ENCODE data around the gene DLG1.

The DLG1 gene

DNA sequence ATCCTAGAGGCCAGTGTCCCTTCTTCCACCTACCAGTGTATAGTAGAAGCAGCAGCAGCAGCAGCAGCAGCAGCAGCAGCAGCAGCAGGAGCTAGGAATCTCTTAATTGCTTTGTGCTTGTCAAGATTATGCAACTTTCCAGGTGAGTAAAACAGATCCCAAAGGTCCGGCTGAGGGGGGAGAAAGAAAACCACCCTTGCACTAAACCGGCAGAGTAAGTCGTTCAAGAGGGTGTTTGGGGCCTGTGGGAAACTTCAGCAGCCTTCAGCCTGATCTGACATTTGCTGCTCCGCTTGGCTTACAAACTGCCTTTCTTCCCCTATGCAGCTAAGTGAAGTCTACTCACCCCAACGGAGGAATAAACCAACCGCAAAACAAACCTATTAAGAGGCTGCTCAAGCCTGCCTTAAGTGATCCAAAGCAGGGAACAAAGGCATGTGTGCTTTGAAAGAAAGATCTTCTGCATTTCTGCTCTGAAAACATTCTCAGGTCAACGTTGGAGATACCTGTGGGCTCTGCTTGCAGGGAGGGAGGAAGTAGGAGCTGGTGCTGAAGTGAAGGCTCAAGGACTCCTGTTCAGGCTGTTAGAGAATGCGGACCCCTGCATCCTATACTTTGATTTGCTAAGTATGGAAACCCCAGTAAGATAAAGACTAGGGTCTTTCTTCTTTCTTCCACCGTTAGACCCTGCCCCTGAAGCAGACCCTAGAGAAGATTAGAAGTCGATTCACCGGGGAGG is 35.7 kb upstream of the DLG1 start:
- H3K4me3 ChIP-seq (ENCODE audit: low read length): no peak overlapping the region
- DNase-seq (ENCODE audit: low read depth): no peak
- no peak for TF ChIP-seq CTCF (conservative IDR thresholded peaks at IDR 0.05; ENCODE audit: low read length)

DNA sequence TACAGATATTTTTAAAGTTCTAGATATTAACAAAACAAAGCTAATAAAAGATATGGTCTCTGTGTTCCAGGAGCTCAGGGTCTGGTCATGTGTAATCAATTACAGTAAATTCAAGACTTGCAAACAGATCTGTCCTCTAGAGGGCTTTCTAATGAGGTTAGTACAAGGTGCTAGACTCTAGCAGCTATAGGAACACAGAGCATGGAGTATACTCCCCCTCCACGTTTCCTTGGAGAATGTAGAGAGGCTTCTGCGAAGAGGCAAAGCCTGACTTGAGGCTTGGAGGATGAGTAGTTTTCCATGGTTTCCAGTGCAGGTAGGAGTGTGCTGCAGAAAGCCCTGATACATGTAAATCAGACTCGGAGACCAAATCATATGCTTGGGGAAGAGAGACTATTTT is 32.7 kb upstream of the DLG1 start:
- no peak overlapping the region for H3K4me3 ChIP-seq (ENCODE audit: low read length)
- peak; percentile 48 for DNase-seq (ENCODE audit: low read depth)
- TF ChIP-seq CTCF (conservative IDR thresholded peaks at IDR 0.05; ENCODE audit: low read length): peak; percentile 47

GRCh38 chr3:197329382-197329781 is 31.0 kb upstream of the DLG1 start:
- H3K4me3 ChIP-seq (ENCODE audit: low read length): no peak overlapping the region
- no peak for TF ChIP-seq CTCF (conservative IDR thresholded peaks at IDR 0.05; ENCODE audit: low read length)
- DNase-seq (ENCODE audit: low read depth): no peak

- TF ChIP-seq CTCF (conservative IDR thresholded peaks at IDR 0.05; ENCODE audit: low read length): no peak
- no peak overlapping the region for H3K4me3 ChIP-seq (ENCODE audit: low read length)
- DNase-seq (ENCODE audit: low read depth): no peak
These were observed 29.8 kb upstream of the DLG1 start for GRCh38 chr3:197328198-197328597.

DNA sequence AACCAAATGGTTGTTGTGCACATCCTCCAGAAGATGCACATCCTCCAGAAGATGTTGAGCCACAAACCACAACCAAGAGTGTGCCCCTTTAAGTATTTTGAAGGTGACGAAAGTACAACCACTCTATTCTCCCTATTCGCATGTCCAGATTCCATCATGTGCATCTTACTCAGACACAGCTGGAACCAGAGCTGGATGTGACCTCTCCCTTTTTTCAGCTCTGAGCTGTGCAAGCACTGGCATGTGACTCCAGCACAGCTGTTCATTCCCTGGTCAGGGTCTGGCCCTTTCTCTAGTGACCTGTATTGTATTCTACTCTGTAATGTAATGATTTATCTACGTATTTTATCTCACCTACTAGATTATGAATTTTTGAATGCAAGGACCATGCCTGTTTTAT is 29.3 kb upstream of the DLG1 start:
- no peak for TF ChIP-seq CTCF (conservative IDR thresholded peaks at IDR 0.05; ENCODE audit: low read length)
- H3K4me3 ChIP-seq (ENCODE audit: low read length): no peak overlapping the region

DNA sequence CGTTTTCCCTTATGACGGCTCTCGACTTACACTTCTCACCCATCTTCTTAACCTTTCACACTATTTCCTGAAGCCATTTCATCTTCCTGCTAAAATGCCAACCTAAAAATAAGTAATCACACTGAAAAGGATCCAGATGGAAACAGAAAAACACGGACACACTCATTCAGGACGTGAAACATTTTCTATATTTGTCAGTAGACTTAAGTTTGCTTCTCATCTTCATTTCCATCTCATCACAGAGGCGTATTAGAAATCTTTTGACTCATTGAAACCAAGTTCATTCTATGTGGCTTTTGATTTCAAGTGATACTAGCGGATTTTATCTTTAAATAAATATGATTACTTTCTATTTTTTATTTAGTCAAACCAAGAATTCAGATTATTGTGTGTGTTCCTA is 27.4 kb upstream of the DLG1 start:
- no peak for TF ChIP-seq CTCF (conservative IDR thresholded peaks at IDR 0.05; ENCODE audit: low read length)
- H3K4me3 ChIP-seq (ENCODE audit: low read length): no peak overlapping the region
- DNase-seq (ENCODE audit: low read depth): no peak

More for the DNA sequence above, 29.3 kb upstream of the DLG1 start:
- DNase-seq (ENCODE audit: low read depth): peak; percentile 51

DNA sequence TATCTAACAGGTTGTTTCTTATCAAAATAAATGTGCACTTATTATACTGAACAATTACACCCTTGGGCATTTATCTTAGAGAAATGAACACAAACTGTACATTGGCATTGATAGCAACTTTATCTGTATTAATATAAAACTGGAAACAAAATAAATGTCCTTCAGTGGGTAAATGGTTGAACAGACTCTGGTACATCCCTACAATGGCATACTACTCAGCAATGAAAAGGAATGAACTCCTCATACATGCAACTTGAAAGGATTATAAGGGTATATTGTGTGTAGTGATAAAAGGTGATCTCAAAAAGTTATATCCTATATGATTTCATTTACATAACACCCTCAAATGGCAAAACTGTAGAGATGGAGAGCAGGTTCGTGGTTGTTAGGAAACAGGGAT is 23.7 kb upstream of the DLG1 start:
- no peak for TF ChIP-seq CTCF (conservative IDR thresholded peaks at IDR 0.05; ENCODE audit: low read length)
- DNase-seq (ENCODE audit: low read depth): no peak
- H3K4me3 ChIP-seq (ENCODE audit: low read length): no peak overlapping the region
